Pulmonary artery endothelial cell (primary cell): Measurements from ENCODE around the gene PLEKHB1. TPM values are rescaled to one million over a fixed set of nuclear protein-coding genes. Genes with fewer than 3 reads are reported as not detected.

ENCODE experiments used
- DNase-seq: peaks from one replicate; pipeline ENCODE4 v3.0.0-alpha.2; 2011; ENCODE audit warnings: low read depth, low spot score
- total RNA-seq: library from RNA; depleted of rRNA; stranded (reverse); fragments of >200 nt; gene quantifications from 2 replicates; pipeline ENCODE4 v1.2.3, GENCODE V29; 2014

Gene PLEKHB1
- total RNA-seq, 1 donor from 2014 or later: 0.26 TPM

- DNase-seq: no peak
Observed at GRCh38 chr11:73648121-73648520, 1.7 kb downstream of the PLEKHB1 start.

- DNase-seq: no peak
Observed at GRCh38 chr11:73648571-73649046, 2.2 kb downstream of the PLEKHB1 start.

- no peak for DNase-seq
Observed at GRCh38 chr11:73649206-73649605, 2.8 kb downstream of the PLEKHB1 start.

- no peak for DNase-seq
Observed at GRCh38 chr11:73650400-73650799, 4.0 kb downstream of the PLEKHB1 start.

- DNase-seq: no peak
Observed at GRCh38 chr11:73651252-73651651, 4.9 kb downstream of the PLEKHB1 start.

- no peak for DNase-seq
Observed at GRCh38 chr11:73651661-73652045, 5.3 kb downstream of the PLEKHB1 start.

GRCh38 chr11:73652046-73652730 lies 5.8 kb downstream of the PLEKHB1 start:
- DNase-seq: no peak

- no peak for DNase-seq
Observed at GRCh38 chr11:73652856-73653559, 6.6 kb downstream of the PLEKHB1 start.

- no peak for DNase-seq
Observed at GRCh38 chr11:73653996-73654395, 7.6 kb downstream of the PLEKHB1 start.

- no peak for DNase-seq
Observed at GRCh38 chr11:73654482-73655021, 8.2 kb downstream of the PLEKHB1 start.

GRCh38 chr11:73655686-73656085 lies 9.3 kb downstream of the PLEKHB1 start:
- no peak for DNase-seq

- no peak for DNase-seq
Observed at GRCh38 chr11:73656985-73657384, 10.6 kb downstream of the PLEKHB1 start.

- no peak for DNase-seq
Observed at GRCh38 chr11:73659961-73660360, 13.6 kb downstream of the PLEKHB1 start.

GRCh38 chr11:73660497-73661034 lies 14.2 kb downstream of the PLEKHB1 start:
- DNase-seq: no peak

- DNase-seq: peak; percentile 36
Observed at GRCh38 chr11:73661035-73661628, 14.8 kb downstream of the PLEKHB1 start.

- DNase-seq: no peak
Observed at GRCh38 chr11:73662445-73663157, 16.2 kb downstream of the PLEKHB1 start.

- DNase-seq: no peak
Observed at GRCh38 chr11:73663604-73664495, 17.5 kb downstream of the PLEKHB1 start.

GRCh38 chr11:73664877-73665276 lies 18.5 kb downstream of the PLEKHB1 start:
- DNase-seq: no peak

- DNase-seq: no peak
Observed at GRCh38 chr11:73667891-73668290, 21.5 kb downstream of the PLEKHB1 start.

- DNase-seq: no peak
Observed at GRCh38 chr11:73670808-73671207, 24.4 kb downstream of the PLEKHB1 start.
